Esophagus squamous epithelium (tissue), 4 donors: ENCODE measurements around the gene HYPK.

Experiments used
- POLR2A ChIP-seq, 4 donors: fragments of 450-650 bp; IDR thresholded peaks; one replicate each; pipeline ENCODE4 v1.6.1; 2017; ENCODE audit warnings: antibody characterized with exemption in 4 of 4, mild to moderate bottlenecking in 4 of 4, moderate library complexity in 3 of 4
- TF ChIP-seq, protein P1 (sequence below), 6 experiments: fragments of 450-650 bp in 4 of 6; fragments of 200-600 bp in 2 of 6; sonication (generic) in 2 of 6; IDR thresholded peaks; one replicate each; pipeline ENCODE4 v1.5.1; 2016 to 2019; ENCODE audit warnings: antibody characterized with exemption in 6 of 6, mild to moderate bottlenecking in 4 of 6, moderate library complexity in 4 of 6

GRCh38 chr15:43828061-43828657 lies 27.8 kb downstream of the HYPK start:
- TF ChIP-seq, protein P1, sequence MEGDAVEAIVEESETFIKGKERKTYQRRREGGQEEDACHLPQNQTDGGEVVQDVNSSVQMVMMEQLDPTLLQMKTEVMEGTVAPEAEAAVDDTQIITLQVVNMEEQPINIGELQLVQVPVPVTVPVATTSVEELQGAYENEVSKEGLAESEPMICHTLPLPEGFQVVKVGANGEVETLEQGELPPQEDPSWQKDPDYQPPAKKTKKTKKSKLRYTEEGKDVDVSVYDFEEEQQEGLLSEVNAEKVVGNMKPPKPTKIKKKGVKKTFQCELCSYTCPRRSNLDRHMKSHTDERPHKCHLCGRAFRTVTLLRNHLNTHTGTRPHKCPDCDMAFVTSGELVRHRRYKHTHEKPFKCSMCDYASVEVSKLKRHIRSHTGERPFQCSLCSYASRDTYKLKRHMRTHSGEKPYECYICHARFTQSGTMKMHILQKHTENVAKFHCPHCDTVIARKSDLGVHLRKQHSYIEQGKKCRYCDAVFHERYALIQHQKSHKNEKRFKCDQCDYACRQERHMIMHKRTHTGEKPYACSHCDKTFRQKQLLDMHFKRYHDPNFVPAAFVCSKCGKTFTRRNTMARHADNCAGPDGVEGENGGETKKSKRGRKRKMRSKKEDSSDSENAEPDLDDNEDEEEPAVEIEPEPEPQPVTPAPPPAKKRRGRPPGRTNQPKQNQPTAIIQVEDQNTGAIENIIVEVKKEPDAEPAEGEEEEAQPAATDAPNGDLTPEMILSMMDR (IDR thresholded peaks at IDR 0.05), result no peak
- TF ChIP-seq POLR2A (IDR thresholded peaks at IDR 0.05), result no peak
